Astrocyte of the hippocampus (primary cell): Measurements from ENCODE around the gene PTPRN2.
"Not testable (repeated sequence)": the region's sequence is repeated elsewhere in the genome, so short reads cannot be mapped to it uniquely, and the experiment has no call there.

Experiments used
- DNase-seq: peaks from one replicate; pipeline ENCODE4 v3.0.0; 2011; ENCODE audit warnings: low read depth, low spot score

PTPRN2 gene

DNA sequence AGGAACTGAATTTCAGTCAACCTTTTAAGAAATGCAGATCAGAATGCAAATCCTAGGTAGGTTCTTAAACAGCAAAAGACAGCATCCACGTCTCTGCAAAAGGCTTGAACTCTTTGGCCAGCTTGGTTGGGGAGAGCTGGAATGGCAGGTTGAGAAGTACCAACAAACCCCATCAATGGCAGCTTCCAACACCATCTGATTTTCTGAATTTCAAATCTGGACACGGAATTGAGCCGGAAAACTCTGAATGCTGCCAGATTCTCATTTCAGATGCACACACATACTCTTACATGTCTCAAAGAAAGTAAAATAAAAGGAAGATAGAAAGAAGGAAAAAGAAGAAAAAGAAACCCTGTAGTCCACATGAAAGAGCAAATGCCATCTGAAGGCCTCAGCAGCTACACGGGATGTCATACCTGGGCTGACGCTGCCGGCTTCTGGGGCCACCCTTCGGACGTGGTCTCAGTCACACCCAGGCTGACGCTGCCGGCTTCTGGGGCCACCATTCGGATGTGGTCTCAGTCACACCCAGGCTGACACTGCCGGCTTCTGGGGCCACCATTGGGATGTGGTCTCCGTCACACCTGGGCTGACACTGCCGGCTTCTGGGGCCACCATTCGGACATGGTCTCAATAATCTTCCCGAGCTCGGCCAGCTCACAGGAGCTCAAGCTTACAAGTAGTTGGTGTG, 165.3 kb downstream of the PTPRN2 start:
- DNase-seq, result no peak

DNA sequence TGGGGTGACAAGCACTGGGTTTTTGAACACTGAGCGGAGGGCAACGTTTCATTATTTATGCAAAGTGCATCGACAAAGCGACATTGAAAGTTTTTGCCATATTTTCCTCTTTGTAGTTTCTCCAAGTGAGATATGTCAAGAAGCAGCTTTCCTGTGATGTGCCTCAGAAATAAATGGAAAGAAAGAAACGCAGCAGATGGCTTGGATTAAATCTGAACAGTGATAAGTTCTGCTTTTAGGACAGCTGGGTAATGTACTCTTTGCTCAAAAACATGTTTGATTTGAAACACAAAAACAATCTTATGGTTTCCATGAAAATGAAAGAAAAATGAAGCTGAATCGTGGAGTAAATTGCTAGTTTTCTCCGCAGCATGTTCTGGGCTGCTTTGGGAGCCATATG, 166.3 kb downstream of the PTPRN2 start:
- DNase-seq, result no peak

DNA sequence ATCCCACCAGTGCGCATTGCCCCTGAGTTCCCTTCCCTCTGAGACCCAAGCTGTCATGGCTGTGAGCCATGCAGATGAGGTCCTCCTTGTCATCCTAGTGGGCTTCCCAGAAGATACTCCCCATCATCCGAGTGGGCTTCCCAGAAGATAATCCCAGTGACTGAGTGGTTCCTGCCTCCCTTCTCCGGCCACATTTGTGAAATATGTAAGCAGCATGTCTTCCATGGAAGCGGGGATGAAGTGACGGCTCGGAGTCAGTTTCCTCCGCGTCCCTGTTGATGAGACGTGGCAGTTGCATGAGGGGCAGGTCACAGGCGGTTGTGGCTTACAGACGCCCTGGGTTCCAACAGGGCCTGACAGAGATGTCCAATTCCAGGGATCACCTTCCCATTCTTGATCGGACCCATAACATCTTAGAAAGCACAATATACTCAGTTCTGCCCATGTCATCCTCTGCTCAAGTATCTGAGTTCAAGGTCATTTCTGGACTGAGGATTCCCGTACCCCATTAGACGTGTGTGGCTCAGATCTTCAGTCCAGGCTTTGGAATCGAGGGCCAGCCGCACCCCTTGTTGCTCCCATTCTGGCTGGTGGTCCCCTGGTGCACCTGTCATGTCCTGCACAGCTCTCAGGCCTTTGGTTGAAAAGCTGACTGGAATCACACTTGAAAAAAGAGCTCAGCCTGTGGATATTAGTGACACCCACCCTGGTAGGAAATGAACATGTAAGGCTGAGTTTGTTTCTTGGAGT, 166.9 kb downstream of the PTPRN2 start:
- DNase-seq, result no peak

GRCh38 chr7:158419238-158419785, 168.3 kb downstream of the PTPRN2 start:
- no peak for DNase-seq

DNA sequence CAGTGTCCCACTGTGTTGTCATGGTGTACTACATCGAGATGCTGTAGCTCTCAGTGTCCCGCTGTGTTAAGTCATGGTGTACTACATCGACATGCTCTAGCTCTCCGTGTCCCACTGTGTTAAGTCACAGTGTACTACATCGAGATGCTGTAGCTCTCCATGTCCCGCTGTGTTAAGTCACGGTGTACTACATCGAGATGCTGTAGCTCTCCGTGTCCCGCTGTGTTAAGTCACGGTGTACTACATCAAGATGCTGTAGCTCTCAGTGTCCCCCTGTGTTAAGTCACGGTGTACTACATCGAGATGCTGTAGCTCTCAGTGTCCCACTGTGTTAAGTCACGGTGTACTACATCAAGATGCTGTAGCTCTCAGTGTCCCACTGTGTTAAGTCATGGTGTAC, 169.2 kb downstream of the PTPRN2 start:
- not testable (repeated sequence) for DNase-seq

DNA sequence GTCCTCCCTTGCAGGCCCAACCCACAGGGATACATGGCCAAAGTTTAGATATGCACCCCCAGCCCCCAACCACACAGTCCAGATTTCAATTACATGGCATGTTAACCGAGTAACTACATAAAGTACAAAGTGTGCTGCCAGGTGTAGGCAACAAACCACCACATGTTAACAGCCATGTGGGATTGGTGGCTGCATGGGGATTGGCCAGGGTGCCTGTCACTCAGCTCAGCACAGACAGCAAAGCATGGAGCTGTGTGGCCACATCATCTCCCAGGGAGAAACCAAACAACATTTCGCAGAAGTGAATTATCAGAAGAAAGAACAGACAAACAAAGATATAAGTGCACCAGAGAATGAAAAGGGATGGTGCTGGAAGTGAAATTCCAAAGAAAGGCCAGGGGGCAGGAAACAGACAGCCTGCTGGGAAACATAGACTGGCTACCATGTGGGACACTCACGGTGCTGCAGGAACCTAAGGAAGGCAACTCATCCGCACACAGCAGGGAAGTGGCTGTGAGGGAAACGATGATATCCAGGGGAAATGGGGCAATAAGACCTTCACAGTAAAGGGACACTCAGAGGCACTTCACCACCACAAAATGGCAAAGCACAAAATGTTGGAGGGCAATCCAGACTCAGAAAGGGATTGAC, 171.2 kb downstream of the PTPRN2 start:
- no peak for DNase-seq

DNA sequence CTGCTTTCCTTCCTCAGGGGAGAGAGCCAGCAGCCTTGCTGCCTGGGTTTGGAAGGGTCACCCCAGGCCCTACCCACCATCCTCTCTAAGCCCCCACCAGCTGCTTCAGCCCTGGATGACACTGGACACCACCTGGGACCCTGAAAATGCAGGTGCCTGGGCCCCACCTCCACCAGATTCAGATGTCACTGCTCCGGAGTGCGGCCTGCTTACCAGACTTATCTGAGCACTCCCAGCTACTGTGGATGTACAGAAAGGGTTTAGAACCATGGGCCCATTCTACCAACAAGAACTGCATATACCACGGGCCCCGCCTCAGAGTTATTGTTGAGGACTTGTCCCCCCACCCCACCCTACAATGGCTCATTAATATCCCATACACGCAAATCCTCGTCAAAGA, 172.3 kb downstream of the PTPRN2 start:
- DNase-seq, result no peak

DNA sequence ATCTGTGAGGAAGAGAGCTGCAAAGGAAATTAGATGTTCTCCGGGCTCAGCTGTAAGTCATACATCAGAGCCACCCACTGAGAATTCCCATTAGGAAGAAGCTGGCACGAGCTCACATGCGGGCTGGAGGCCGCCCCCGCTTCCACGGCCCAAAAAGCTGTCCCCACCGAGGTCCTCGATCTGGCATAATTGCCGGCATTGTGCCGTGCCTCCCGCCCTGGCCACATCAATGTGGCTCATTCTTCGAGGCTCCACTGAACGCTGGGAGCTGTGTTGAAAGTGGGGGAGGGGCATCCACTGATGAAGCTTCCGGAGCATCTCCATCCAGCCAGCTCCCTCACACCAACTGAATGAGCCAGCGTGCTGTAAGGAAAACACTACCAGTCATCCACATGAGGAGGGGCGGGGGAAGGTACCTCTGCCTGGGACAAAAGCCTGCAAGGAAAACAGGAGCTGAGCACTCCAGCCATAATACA, 173.1 kb downstream of the PTPRN2 start:
- peak; percentile 59 for DNase-seq

DNA sequence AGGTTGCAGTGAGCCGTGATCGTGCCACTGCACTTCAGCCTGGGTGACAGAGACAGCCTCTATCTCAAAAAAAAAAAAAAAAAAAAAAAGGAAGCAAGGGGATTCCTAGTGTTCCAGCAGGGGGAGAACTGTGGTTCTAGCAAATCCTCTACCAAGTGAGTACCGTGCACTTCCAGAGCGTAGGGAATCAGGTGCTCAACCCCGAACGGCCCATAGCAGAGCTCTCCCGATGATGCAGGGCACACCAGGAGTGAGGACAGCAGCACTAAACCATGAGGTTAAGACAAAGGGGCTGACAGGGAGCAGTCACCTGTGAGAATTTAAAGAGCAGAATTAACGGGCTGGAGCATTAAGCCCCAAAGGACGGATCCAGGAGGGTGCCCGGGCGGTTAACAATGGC, 173.6 kb downstream of the PTPRN2 start:
- no peak for DNase-seq

DNA sequence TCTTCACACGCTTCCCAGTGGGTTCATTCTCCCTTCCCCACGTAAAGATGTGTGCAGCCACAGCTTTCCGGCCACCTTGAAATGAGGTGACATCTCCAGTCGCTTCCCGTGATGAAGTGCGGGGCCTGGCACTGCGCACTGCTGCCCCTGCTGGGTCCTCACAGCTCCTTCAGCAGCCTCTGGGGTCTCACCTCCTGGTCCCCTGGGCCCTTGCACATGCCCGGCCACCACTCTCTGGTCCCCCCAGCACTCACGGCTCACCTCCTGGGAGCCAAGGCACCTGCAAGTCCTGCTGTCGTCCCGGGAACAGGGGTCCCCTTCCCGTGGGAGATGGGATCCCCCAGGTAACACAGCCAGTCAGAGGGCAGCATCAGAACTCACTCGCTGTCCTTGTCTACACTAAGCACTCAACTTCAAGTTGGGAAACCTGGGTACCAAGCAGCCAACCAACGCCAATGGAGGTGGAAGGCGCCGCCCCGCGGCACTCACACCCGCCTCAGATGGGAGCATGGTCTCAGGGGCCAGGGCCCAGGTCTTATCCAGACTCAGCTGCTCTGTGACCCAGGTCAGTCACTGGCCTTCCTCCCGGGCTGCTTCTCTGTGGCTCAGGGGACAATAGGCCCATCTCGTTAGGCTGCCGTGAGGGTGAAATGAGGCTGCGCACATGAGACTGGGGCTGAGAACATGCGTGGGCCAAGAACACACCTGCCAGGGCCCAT, 176.2 kb downstream of the PTPRN2 start:
- DNase-seq, result no peak

DNA sequence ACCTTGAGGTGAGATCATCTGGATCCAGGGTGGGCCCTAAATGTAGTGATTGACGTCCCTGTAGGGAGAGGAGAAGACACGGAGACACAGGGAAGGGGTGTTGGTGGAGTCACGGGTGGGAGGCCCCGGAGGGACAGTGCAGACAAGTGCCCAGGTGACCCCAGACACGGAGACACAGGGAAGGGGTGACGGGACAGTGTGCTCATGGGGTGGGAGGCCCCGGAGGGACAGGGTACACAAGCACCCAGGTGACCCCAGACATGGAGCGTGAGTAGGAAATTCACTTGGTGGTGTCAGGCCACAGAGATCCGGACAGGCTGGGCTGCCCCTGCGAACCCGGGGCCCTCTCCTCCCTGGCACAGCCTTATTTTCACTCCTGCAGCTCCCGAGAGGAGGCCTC, 176.9 kb downstream of the PTPRN2 start:
- no peak for DNase-seq

GRCh38 chr7:158409816-158410330, 177.8 kb downstream of the PTPRN2 start:
- no peak for DNase-seq

DNA sequence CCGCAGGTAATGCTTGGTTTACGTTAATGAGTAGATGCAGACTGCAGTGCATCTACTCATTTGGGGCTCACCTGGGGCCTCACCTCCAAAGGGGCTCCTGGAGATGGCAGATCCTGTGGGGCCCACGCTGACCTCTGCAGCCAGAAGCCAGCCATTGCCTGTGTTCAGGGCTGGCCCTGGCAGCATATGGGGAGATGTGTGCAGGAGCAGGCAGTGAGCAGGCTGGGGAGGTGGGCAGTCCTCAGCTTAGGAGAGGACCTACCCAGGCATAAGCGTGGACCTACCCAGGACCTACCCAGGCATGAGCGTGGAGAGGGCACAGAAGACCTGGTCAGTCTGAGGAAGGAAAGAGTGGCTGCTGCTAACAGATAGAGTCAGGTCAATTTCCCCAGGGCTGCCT, 178.5 kb downstream of the PTPRN2 start:
- DNase-seq, result no peak

DNA sequence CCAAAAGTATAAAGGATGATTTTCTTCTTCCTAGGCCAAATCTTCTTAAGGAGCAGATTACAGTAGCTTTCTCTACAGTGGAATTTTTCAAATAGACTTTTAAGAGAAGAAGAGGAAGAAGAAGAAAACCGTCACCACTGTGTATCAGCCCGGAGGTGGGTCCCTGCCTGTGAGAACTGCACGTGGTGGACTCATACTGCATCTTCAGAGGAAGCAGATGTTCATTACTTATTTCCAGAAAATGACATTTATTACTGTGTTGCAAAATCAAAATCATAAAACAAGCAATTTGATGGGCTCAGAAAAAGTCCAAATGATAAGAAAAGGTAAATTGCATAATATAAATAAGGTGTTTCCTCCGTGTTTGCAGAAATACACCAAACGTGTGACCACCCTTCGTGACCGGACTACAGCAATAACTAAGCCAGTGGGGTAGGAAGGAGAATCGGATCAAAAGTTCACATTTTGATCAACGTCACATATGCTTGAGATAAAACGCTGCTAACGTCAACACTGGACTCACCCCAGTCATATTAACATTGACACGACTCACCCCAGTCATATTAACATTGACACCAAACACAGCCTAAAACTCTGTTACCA, 179.2 kb downstream of the PTPRN2 start:
- no peak for DNase-seq

- DNase-seq, result peak; percentile 53
These were observed 179.9 kb downstream of the PTPRN2 start for GRCh38 chr7:158407581-158408317.

GRCh38 chr7:158406801-158407200, 180.8 kb downstream of the PTPRN2 start:
- no peak for DNase-seq

- DNase-seq, result no peak
These were observed 181.3 kb downstream of the PTPRN2 start for GRCh38 chr7:158406364-158406763.

DNA sequence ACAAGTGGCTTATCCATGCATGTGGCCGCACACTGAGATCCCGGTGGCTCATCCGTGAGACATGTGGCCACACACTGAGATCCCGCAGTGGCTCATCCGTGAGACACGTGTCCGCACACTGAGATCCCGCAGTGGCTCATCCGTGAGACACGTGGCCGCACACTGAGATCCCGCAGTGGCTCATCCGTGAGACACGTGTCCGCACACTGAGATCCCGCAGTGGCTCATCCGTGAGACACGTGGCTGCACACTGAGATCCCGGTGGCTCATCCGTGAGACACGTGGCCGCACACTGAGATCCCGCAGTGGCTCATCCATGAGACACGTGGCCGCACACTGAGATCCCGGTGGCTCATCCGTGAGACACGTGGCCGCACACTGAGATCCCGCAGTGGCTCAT, 181.9 kb downstream of the PTPRN2 start:
- DNase-seq, result not testable (repeated sequence)

- no peak for DNase-seq
These were observed 182.3 kb downstream of the PTPRN2 start for GRCh38 chr7:158405324-158405723.

DNA sequence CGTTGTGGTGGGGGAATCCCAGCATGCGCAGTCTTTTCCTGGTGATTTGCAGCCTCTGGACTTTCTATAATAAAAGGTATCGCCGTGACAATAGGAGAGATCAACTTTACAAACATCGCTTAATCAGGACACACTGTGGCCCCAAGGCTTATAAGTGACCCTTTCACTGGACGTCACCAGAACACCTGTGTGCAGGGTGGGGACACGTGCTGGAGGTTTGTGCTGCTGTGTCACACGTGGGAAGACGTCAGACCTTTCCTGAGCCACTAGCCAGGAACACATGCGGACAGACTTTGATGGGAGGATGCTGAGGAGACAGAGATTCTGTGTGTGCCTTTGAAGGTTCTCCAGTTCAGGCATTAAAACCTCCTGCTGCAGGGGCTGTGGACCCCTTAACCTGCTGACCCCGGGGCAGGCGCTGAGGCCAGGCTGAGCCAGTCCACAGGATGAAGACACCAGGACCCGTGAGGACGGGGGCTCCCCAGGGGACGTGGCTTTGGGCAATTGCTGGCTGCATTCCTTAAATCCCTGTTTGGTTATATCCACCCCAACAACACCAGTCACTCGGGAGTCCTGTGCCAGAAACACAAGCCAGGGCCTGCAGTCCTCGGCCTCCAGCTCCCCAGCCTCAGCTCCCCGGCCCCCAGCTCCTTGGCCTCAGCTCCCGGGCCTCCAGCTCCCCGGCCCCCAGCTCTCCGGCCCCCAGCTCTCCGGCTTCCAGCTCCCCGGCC, 183.4 kb downstream of the PTPRN2 start:
- DNase-seq, result no peak
